Breast epithelium (tissue), 4 donors: ENCODE data around the gene ZNF155. TPM values are rescaled to one million over a fixed set of nuclear protein-coding genes. Genes with fewer than 3 reads are reported as not detected.

ENCODE experiments used
- DNase-seq, 2 donors: peaks; one replicate each; pipeline ENCODE4 v3.0.0-alpha.2; 2019; ENCODE audit warnings: low spot score in 2 of 2
- H3K27ac ChIP-seq, 2 donors: fragments of 200-600 bp; sonication (generic) in 1 of 2; one replicate each; pipeline ENCODE4 v1.5.1; 2016 to 2019; ENCODE audit warnings: mild to moderate bottlenecking in 1 of 2
- H3K27me3 ChIP-seq, 2 donors: fragments of 200-600 bp; sonication (generic) in 1 of 2; one replicate each; pipeline versions ENCODE4 v1.5.1 to v1.6.0; 2017 to 2019; ENCODE audit warnings: control low read depth in 1 of 2, mild to moderate bottlenecking in 1 of 2
- H3K36me3 ChIP-seq: fragments of 200-600 bp; one replicate; pipeline ENCODE4 v1.5.1; 2019
- H3K4me1 ChIP-seq, 2 donors: fragments of 200-600 bp; sonication (generic); one replicate each; pipeline ENCODE4 v1.5.1; 2016 to 2019; ENCODE audit warnings: control low read depth in 1 of 2
- H3K4me3 ChIP-seq, 3 donors: fragments of 200-600 bp; sonication (generic); 1 replicate in 2 of 3; 2 replicates in 1 of 3; pipeline ENCODE4 v1.5.1; 2016 to 2019; ENCODE audit warnings: mild to moderate bottlenecking in 3 of 3, moderate library complexity in 2 of 3
- H3K9me3 ChIP-seq, 2 donors: fragments of 200-600 bp; sonication (generic) in 1 of 2; one replicate each; pipeline ENCODE4 v1.5.1; 2016 to 2019; ENCODE audit warnings: control low read depth in 1 of 2
- CTCF ChIP-seq, 3 donors: fragments of 450-650 bp; IDR thresholded peaks; one replicate each; pipeline ENCODE4 v1.5.1; 2016 to 2017; ENCODE audit warnings: antibody characterized with exemption in 3 of 3, mild to moderate bottlenecking in 3 of 3, moderate library complexity in 3 of 3
- POLR2A ChIP-seq: fragments of 450-650 bp; IDR thresholded peaks from one replicate; pipeline ENCODE4 v1.6.1; 2016; ENCODE audit warnings: antibody characterized with exemption, mild to moderate bottlenecking, moderate library complexity
- POLR2AphosphoS5 ChIP-seq, 3 donors: sonication (generic); formaldehyde crosslinking; IDR thresholded peaks; one replicate each; pipeline ENCODE4 v1.6.1; 2017; ENCODE audit warnings: antibody characterized with exemption in 3 of 3
- intact Hi-C: fragments of 100-400 bp; cut with DNase I; formaldehyde crosslinking; loops from one replicate; pipeline ENCODE4 v1.15.1; 2023; ENCODE audit warnings: low total_unique reads
- total RNA-seq, 3 donors: library from RNA; depleted of rRNA; stranded (reverse); fragments of >200 nt; gene quantifications; one replicate each; pipeline ENCODE4 v1.1.0, GENCODE V29; 2016

ZNF155 gene
- total RNA-seq, 3 donors from 2014 or later: 6.1 to 17.4 (median 15.1) TPM

GRCh38 chr19:44025217-44025936, 41.4 kb downstream of the ZNF155 start, which contains the start of gene ZNF222:
Gene ZNF222 (plus strand): TSS chr19:44025379. CDS start chr19:44025437, 58 bp downstream.
- Histone ChIP-seq H3K27me3 (no peaks in the 10 kb centered on the region), H3K27ac (peak within 1 kb of the TSS; percentile 41 to 55), H3K4me1 (no peaks in the 10 kb centered on the region), H3K4me3 (peak within 1 kb of the TSS; percentile 62 to 82 (median 77)), H3K9me3 (peaks cover 26 to 32% of the 10 kb centered on the region in 2 donors), H3K36me3 (peaks cover 10% of the 10 kb centered on the region)
- peak; percentile 58 to 67 for DNase-seq
- TF ChIP-seq POLR2AphosphoS5 (IDR thresholded peaks at IDR 0.05): no peak
- TF ChIP-seq CTCF (IDR thresholded peaks at IDR 0.05): no peak
- no peak for TF ChIP-seq POLR2A
- intact Hi-C loops: no loop called here

GRCh38 chr19:44026622-44027021, 42.6 kb downstream of the ZNF155 start:
- H3K27ac ChIP-seq: no peak overlapping the region
- intact Hi-C loops: no loop called here
- peaks cover 39 to 44% of the 10 kb centered on the region in 2 donors for H3K9me3 ChIP-seq
- peaks cover 22% of the 10 kb centered on the region for H3K36me3 ChIP-seq
- no peak overlapping the region for H3K4me3 ChIP-seq
- no peaks in the 10 kb centered on the region for H3K27me3 ChIP-seq
- H3K4me1 ChIP-seq: no peaks in the 10 kb centered on the region
- DNase-seq: no peak
- TF ChIP-seq POLR2AphosphoS5 (IDR thresholded peaks at IDR 0.05) (no peak), CTCF (IDR thresholded peaks at IDR 0.05) (no peak), POLR2A (no peak)

GRCh38 chr19:44032001-44032610, 48.1 kb downstream of the ZNF155 start:
- no peaks in the 10 kb centered on the region for H3K27me3 ChIP-seq
- no peak overlapping the region for H3K27ac ChIP-seq
- intact Hi-C loops: no loop called here
- TF ChIP-seq CTCF (IDR thresholded peaks at IDR 0.05) (no peak), POLR2A (no peak), POLR2AphosphoS5 (IDR thresholded peaks at IDR 0.05) (no peak)
- no peak for DNase-seq
- H3K9me3 ChIP-seq: peaks cover 82 to 99% of the 10 kb centered on the region in 2 donors
- H3K36me3 ChIP-seq: peaks cover 30% of the 10 kb centered on the region
- no peaks in the 10 kb centered on the region for H3K4me1 ChIP-seq
- H3K4me3 ChIP-seq: no peak overlapping the region

- no peaks in the 10 kb centered on the region for H3K36me3 ChIP-seq
- no peak overlapping the region for H3K27ac ChIP-seq
- no peak overlapping the region for H3K4me3 ChIP-seq
These were observed 58.2 kb downstream of the ZNF155 start for GRCh38 chr19:44042147-44042546.

More at GRCh38 chr19:44042147-44042546, 58.2 kb downstream of the ZNF155 start:
- intact Hi-C loops: no loop called here
- Histone ChIP-seq H3K27me3 (no peaks in the 10 kb centered on the region), H3K9me3 (peaks cover 0 to 46% of the 10 kb centered on the region in 2 donors), H3K4me1 (no peaks in the 10 kb centered on the region)
- DNase-seq: no peak
- TF ChIP-seq POLR2A: no peak
- no peak for TF ChIP-seq CTCF (IDR thresholded peaks at IDR 0.05)
- no peak for TF ChIP-seq POLR2AphosphoS5 (IDR thresholded peaks at IDR 0.05)

Other genes starting within 250 kb of the ZNF155 start
- gene SMG9, start 229.2 kb upstream of the ZNF155 start, total RNA-seq: 10 to 100 TPM; 10.6 to 29.9 (median 20.6) TPM
- 10 to 100 TPM in 2 of 3 donors, 1 to 10 TPM in 1; 1.9 to 61.9 (median 28.2) TPM for gene KCNN4, start 203.2 kb upstream of the ZNF155 start, total RNA-seq
- gene LYPD5, start 181.7 kb upstream of the ZNF155 start, total RNA-seq: 1 to 10 TPM in 2 of 3 donors, under 1 TPM in 1; 0.48 to 7.2 (median 6.2) TPM
- gene ZNF283, start 156.9 kb upstream of the ZNF155 start, total RNA-seq: 10 to 100 TPM in 2 of 3 donors, 1 to 10 TPM in 1; 6.9 to 19.6 (median 13.8) TPM
- gene ZNF404, start 100.2 kb upstream of the ZNF155 start, total RNA-seq: 1 to 10 TPM; 1.1 to 5.9 (median 3.6) TPM
- 10 to 100 TPM in 2 of 3 donors, 1 to 10 TPM in 1; 9.8 to 29.7 (median 19.3) TPM for gene ZNF45, start 48.9 kb upstream of the ZNF155 start, total RNA-seq
- gene ZNF221, start 33.0 kb upstream of the ZNF155 start, total RNA-seq: 10 to 100 TPM in 1 of 3 donors, 1 to 10 TPM in 2; 4.5 to 11.7 (median 7.2) TPM
- gene ZNF230, start 18.8 kb downstream of the ZNF155 start, total RNA-seq: 1 to 10 TPM; 3.0 to 8.3 (median 5.6) TPM
- 1 to 10 TPM; 1.8 to 3.8 (median 2.9) TPM for gene ZNF222, start 41.2 kb downstream of the ZNF155 start, total RNA-seq
- gene ZNF223, start 67.8 kb downstream of the ZNF155 start, total RNA-seq: 10 to 100 TPM in 1 of 3 donors, 1 to 10 TPM in 2; 2.6 to 12.3 (median 5.6) TPM
- gene ZNF284, start 88.0 kb downstream of the ZNF155 start, total RNA-seq: 1 to 10 TPM; 1.1 to 4.2 (median 2.9) TPM
- 10 to 100 TPM; 22.4 to 51.4 (median 30.8) TPM for gene ZNF224, start 110.2 kb downstream of the ZNF155 start, total RNA-seq
- gene ZNF225, start 129.2 kb downstream of the ZNF155 start, total RNA-seq: 1 to 10 TPM; 3.4 to 6.6 (median 4.6) TPM
- gene ZNF234, start 157.4 kb downstream of the ZNF155 start, total RNA-seq: 10 to 100 TPM in 1 of 3 donors, 1 to 10 TPM in 2; 6.4 to 11.3 (median 8.2) TPM
- 10 to 100 TPM; 14.4 to 34.2 (median 18.7) TPM for gene ZNF226, start 180.9 kb downstream of the ZNF155 start, total RNA-seq
- gene ZNF227, start 228.3 kb downstream of the ZNF155 start, total RNA-seq: 10 to 100 TPM in 2 of 3 donors, 1 to 10 TPM in 1; 8.2 to 33.2 (median 18.7) TPM